Body of pancreas (tissue), 4 donors: ENCODE data around the gene SMC3.
"Not testable (repeated sequence)": the region's sequence is repeated elsewhere in the genome, so short reads cannot be mapped to it uniquely, and the experiment has no call there.

Experiments used
- POLR2A ChIP-seq, 3 donors: fragments of 450-650 bp; IDR thresholded peaks; one replicate each; pipeline ENCODE4 v1.6.1; 2016; ENCODE audit warnings: antibody characterized with exemption in 3 of 3, mild to moderate bottlenecking in 2 of 3
- TF ChIP-seq, protein P1 (sequence below), 7 experiments: fragments of 450-650 bp in 4 of 7; fragments of 200-600 bp in 3 of 7; sonication (generic) in 3 of 7; IDR thresholded peaks; one replicate each; pipeline ENCODE4 v1.5.1; 2016 to 2019; ENCODE audit warnings: antibody characterized with exemption in 7 of 7

DNA sequence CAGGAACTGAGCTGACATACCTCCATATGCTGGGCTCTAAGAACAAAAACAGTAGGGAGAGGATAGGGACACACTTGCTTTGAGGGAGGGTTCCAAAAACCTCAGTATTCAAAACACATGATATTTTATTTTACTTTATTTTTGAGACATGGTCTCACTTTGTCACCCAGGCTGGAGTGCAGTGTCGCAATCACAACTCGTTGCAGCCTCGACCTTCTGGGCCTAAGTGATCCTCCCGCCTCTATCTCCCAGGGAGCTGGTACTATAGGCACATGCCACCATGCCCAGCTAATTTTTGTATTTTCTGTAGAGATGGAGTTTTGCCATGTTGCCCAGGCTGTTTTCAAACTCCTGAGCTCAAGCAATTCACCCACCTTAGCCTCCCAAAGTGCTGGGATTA, 34.9 kb upstream of the SMC3 start:
- TF ChIP-seq, protein P1, sequence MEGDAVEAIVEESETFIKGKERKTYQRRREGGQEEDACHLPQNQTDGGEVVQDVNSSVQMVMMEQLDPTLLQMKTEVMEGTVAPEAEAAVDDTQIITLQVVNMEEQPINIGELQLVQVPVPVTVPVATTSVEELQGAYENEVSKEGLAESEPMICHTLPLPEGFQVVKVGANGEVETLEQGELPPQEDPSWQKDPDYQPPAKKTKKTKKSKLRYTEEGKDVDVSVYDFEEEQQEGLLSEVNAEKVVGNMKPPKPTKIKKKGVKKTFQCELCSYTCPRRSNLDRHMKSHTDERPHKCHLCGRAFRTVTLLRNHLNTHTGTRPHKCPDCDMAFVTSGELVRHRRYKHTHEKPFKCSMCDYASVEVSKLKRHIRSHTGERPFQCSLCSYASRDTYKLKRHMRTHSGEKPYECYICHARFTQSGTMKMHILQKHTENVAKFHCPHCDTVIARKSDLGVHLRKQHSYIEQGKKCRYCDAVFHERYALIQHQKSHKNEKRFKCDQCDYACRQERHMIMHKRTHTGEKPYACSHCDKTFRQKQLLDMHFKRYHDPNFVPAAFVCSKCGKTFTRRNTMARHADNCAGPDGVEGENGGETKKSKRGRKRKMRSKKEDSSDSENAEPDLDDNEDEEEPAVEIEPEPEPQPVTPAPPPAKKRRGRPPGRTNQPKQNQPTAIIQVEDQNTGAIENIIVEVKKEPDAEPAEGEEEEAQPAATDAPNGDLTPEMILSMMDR (IDR thresholded peaks at IDR 0.05), result not testable (repeated sequence)
- not testable (repeated sequence) for TF ChIP-seq POLR2A (IDR thresholded peaks at IDR 0.05)
